Stimulated activated CD8-positive, alpha-beta memory T cell treated with anti-CD3 and anti-CD28 coated beads, Interleukin-2, amount 100 ng/mL, for 48 hours (primary cell): ENCODE data around the gene CNKSR3.
"Not testable (repeated sequence)": the region's sequence is repeated elsewhere in the genome, so short reads cannot be mapped to it uniquely, and the experiment has no call there.

ENCODE experiments used
- DNase-seq, 2 donors: peaks; one replicate each; pipeline ENCODE4 v3.0.0-alpha.2; 2020; ENCODE audit warnings: low read depth in 2 of 2

Gene CNKSR3

DNA sequence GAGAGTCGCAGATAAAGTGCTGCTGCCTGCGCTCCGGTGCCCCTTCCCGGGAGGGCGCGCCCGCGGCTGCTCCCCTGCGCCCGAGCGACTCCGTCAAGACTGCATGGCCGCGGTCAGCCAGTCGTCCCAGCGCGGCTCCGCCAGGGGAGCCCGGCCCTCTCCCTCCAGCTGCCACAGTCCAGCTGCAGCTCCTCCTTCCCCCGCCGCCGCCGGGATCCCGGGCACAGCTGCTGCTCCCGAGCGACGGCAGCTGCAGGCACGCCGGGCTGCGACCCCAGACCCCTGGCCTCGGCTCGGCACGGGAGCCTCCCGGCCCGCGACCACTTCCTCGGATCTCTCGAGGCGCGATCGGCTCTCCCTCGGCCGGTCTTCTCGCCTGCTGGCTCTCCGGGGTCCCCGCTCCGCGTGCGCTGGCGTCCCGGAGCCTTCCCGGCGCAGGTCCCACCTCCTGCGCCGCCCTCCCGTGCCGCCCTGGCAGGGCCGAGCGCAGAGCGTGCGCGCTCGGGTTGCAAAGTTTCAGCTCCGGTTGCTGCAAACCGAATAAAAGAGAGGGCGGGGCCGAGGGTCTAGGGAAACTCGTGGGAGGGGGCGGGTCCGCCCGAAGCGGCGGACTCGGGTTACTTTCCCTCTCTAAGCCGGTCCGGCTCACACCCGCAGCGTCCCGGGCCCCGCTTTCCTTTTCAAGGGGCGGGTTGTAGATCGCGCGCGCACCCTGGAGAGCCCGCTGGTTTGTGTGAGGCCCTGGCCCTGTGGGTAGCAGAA, at the start of gene CNKSR3:
TSS of gene CNKSR3 (minus strand) at position 542 of the 762 bp plus-strand sequence. CDS start 571 bp downstream, outside the sequence.
- peak; percentile 23 to 26 for DNase-seq

DNA sequence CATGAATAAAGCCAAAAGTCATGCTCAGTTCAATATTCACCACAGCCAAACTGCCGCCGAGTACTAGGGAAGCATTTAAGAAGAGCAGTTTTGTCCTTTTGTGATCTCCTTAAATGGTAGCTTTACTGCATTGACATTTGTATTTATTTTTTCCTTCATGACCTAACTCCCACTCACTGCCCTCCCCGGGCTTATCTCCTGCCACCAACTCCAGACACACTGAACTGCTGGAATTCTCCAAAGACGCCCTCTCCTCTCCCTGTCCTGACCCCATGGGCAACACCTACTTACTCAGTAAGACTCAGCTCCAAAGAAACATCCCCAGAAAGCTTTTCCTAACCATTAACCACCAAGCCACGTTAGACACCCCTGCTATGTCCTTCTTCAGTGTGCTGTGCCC, 48.5 kb upstream of the CNKSR3 start:
- no peak for DNase-seq

- no peak for DNase-seq
Observed at GRCh38 chr6:154558513-154558912, 48.0 kb upstream of the CNKSR3 start.

DNA sequence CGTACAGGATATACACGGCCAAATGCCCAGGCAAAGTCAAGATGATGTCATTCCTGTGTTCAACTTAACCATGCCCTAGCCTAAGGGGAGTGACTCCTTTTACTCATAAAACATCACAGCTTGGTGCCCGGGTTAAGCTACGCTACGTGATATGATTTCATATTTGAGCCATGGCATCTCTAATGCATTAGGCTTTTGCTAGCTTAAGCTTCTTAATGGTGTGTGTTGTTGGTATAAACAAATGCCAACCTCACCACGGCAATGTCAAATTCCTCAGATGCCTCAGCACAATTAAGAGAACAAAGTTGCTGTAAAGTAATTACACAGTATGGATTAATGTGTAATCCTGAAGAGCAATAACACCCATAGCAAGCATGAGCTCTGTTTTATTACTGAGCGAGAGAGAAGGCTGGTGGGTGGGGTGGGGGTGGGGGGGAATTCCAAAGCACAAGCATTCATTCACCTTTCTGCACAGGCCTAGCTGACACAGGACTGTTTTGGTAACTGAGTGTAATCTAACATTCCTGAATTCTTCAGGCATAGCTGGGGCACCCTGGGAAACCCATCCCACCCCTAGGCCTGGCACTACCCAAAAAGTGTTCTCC, 44.7 kb upstream of the CNKSR3 start:
- no peak for DNase-seq

DNA sequence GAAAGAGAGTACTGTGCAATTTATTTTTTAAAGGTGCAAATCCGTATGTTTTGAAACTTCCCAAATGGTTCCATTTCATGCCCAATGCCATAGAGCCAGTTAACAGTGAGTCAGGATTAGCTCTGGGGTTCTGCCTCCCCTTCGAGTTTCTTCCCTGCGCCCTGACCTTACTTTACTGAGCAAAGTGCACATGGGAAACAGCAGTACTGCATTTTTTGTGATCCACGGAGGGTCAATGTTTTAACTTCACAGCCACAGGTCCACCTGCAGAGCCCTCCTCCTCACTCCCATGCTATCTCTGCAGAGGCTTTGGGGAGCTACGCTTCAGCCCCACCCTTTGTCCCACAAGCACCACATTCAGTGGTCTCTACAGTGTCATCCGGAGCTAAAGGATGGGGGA, 44.0 kb upstream of the CNKSR3 start:
- no peak for DNase-seq

DNA sequence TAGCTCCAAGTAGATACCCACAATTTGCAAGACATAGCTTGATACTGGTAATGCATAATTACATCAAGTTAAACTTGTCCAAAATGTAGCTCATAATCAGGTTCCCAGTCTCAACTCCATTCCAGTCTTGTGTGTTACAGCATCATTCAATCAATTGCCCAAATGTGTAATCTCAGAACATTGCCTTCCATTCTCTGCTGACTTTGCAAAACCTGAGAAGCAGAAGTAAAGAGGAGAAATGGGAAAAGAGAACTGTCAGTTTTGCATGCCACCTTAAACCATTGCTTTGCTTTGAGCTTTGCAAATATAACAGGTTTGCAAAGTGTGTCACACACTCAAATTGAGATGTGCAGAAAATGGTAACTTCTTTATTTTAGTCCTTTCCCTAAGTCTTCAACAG, 40.3 kb upstream of the CNKSR3 start:
- DNase-seq = no peak

- no peak for DNase-seq
Observed at GRCh38 chr6:154549179-154549578, 38.7 kb upstream of the CNKSR3 start.

DNA sequence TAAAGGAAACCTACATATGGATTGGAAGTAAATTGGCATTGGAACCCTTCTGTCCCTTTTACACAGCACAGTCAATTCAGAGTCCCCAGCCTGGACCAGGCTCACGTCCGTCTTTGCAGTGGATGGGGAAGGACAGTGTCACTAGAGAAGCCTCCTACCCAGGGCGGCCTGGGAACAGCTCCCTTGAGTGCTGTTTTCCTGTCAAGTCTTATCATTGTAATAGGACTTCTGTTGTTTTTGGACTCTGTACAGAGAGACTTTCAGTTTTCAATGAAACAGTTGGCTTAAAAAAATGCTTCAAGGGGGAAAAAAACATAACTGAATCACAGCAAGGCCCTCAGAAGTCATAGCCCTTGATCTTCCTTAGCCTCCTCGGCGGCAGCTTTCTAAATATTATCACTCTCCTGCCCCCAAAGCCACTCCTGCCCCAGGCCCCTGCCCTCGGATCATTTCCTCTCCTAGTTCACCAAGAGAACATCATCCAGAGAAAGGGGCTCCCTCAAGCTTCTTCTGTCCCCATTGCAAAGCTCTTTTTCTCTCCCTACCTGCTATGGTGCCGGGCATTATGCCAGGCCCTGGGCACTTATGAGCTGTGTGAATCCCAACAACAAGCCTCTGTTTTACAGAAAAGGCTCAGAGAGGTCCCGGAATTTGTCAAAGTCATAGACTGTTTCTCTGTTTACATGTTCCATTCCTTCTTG, 37.8 kb upstream of the CNKSR3 start:
- no peak for DNase-seq

DNA sequence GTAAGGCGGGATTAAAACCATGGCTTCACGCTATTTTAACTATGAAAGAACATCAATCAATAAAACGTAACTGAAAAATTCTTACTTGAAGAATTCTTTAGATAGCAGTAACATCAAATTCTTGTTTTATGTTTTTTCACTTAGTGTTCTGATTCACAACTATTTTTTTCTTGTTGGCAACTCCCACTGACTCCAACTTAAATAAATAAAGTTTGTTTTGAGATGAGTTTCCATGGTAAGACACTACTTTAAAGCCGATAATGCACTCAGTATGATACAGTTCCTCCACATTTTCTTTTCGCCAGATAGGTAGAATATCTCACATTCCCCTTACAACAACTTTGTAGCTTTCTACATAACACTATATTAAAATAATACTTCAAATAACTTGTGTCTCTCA, 33.1 kb upstream of the CNKSR3 start:
- no peak for DNase-seq

- no peak for DNase-seq
Observed at GRCh38 chr6:154542747-154543146, 32.3 kb upstream of the CNKSR3 start.

- DNase-seq = not testable (repeated sequence)
Observed at GRCh38 chr6:154541837-154542236, 31.4 kb upstream of the CNKSR3 start.

DNA sequence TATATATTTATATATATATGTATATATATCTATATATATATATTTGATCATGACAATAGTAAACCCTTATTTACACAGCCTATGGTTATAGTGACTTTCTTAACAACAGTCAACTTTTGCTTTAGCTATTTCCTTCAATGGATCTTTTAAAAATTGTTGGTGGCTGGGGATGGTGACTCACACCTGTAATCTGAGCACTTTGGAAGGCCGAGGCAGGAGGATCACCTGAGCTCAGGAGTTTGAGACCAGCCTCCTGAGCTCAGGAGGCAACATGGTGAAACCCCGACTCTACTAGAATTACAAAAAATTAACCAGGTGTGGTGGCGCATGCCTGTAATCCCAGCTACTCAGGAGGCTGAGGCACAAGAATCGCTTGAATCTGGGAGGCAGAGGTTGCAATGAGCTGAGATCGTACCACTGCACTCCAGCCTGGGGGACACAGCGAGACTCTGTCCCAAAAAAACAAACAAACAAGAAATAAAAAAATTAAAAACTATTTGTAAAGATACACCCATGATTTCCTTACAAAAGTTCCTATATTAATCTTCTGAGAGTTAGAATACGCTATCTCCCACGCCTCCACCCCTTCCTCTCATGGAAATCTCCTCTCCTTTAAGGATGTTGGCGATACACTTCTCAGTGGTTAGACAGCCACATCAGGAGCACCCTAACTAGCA, 29.2 kb upstream of the CNKSR3 start:
- no peak for DNase-seq

DNA sequence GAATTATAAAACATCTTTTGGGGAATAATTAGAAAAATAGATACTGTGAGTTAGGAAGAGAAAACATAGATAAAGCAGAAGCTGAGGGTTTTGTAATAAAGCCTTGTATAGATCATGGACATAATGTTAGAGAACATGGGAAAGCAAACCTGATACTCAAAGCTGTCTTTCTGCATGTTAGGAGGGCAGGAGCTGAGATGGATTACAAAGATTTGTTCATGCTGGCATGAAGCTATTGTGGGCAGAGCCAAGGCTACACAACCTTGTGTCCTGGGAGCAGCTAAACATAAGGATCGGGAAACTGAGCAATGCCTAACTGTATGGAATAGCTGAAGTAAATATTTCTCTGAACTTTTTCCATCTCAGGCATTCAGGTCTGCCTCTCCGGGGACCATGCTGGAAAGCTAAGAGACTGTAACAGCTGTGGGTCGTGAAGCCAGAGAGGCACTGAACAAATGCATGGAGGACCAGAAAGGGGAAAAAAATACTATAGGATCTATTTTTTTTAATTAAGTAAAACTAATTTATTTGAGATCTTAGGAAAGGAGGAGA, 28.2 kb upstream of the CNKSR3 start:
- no peak for DNase-seq

DNA sequence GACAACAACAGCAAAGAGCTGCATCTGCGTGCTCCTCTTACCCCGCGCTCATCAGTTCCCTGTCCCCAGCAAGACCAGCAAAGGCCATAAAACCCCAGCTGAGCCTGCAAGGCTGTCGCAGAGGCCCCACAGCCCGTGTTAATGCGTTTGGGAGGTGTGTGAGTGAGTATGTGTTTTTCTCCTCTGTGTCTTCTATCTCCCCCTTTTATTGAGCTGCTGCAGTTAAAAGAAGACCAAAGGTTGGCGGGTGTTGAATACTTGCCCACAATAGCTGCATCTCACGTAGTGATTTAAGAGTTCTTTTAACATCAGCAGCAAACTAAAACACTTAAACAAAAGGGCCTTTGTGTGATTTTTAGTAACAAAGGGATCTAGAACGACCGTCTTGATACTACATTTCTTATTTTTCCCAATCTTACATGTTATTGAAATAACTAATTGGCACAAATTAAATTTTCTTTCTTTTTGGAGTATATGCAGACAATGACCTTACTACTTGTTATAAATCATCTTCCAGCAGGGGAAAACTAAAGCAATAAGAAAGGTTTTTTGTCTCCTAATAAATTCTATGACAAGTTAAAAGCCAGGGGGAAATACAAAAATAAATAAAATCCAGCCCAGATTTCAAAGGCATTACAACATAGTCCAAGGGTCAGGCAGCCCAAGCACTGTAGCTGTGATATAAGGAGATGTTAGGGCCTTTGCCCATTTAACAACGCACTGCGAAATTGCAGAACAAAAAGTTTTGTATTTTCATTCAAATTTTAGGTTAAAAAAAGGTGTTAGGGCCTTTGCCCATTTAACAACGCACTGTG, 27.2 kb upstream of the CNKSR3 start:
- DNase-seq = no peak

DNA sequence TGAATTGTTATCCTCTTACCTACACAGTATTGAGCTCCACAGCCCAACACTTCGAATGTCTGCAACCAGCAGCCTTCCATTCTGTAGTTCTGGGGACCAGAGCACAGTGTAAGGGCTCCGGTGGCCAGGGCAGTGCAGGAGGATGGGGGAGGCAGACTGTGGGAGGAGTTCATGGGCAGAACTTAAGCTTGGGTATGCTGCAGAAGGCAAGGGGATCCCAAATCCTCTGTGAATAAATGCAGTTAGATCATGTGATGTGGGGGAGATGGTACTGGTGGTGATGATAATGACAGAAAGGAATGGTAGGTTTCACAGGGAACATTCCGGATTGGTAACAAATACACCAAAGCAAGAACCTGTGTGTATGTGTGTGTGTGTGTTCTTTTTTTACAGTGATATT, 26.5 kb upstream of the CNKSR3 start:
- no peak for DNase-seq

DNA sequence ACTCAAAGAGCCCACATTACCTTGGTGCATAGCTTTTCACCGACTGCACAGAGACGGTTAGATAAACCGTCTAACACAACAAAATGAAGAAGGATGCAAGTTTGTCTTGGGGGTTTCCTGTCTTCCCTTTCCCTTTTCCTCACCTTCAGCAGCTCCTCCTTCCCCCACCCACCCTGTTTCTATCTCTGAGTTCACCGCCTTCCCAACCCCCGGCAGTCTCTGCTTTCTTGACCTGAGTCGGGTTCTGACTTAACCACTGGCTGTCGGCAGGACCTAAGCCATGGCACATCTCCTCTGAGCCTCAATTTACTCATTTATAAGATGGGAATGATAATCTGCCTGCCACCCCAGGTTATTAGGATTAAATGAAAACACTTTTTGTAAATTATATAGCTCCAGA, 25.8 kb upstream of the CNKSR3 start:
- no peak for DNase-seq

DNA sequence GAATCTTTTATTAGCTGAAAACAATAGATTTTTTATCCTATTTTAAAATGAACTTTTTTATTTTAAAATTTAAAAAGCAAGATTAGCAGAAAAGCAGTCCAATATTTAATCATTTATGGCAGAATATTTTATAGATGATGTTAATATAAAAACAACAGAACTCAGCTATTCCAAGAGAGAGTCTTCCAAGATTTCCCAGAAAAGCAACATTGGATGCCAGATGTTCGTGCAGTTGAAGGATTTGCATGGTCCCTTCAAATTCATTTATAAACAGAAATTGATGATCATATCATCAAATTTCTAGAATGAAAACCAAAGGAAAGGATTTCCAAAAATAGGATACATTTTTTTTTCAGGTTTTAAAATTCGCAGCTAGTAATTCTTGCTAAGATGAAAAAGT, 25.4 kb upstream of the CNKSR3 start:
- no peak for DNase-seq

- no peak for DNase-seq
Observed at GRCh38 chr6:154535147-154535546, 24.7 kb upstream of the CNKSR3 start.

- DNase-seq = no peak
Observed at GRCh38 chr6:154534531-154534930, 24.0 kb upstream of the CNKSR3 start.

DNA sequence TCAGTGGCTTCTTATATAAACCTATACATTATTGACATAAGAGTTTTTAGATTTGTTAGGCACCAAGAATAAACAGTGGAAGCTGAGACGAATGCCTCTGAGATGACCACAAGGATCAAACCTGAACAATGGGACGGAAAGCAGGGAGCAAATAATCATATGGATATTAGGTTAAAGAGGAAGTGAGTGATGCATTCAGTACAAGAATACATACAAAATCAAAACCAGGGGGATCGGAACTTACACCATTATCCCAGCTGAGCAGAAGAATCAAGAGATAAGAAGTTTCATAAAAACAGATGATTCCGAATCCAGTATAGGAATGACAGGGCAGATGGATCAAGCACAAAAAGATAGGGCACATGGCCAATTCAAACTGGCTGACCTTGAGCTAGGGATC, 21.9 kb upstream of the CNKSR3 start:
- no peak for DNase-seq

- no peak for DNase-seq
Observed at GRCh38 chr6:154529957-154530356, 19.5 kb upstream of the CNKSR3 start.
